ENCODE measurements around the gene NDUFA11.

NDUFA11 gene

DNA sequence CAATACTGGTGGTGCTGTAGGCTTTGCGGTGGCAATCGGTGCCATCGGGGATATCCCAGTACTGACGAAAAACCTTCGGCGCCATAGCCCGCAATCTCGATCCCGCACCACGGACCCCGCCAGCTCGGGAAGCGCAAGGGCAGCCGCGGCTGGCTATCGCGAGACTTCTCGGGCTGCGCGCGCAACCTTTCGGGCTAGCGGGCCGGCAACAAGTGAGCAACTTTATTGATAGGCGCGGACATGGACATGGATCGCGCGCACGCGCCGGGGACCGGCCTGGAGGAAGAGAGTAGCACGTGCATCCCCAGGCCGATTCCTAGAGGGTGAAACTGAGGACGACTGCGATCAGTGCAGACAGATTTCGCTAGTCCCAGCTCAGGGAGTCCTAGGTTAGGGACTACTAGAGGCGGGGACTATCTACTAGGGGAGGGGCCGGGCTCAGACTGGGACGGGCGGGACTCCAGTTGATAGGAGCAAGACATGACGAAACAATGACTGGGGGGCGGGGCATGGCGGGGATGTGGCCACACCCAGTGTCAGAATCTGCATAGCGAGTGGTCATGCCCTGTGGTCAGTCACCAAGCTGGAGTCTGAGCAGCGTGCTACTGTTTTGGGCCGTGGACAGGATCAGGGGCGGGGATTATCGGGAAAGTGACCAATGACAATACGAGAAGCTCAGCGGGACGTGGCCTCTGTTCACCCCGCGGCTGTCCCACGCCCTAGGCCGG is at the start of gene NDUFA11:
TSS of gene NDUFA11 (minus strand) at position 167 of the 728 bp plus-strand sequence. CDS start at position 85, 82 bp downstream.
- TF ChIP-seq, protein P1, sequence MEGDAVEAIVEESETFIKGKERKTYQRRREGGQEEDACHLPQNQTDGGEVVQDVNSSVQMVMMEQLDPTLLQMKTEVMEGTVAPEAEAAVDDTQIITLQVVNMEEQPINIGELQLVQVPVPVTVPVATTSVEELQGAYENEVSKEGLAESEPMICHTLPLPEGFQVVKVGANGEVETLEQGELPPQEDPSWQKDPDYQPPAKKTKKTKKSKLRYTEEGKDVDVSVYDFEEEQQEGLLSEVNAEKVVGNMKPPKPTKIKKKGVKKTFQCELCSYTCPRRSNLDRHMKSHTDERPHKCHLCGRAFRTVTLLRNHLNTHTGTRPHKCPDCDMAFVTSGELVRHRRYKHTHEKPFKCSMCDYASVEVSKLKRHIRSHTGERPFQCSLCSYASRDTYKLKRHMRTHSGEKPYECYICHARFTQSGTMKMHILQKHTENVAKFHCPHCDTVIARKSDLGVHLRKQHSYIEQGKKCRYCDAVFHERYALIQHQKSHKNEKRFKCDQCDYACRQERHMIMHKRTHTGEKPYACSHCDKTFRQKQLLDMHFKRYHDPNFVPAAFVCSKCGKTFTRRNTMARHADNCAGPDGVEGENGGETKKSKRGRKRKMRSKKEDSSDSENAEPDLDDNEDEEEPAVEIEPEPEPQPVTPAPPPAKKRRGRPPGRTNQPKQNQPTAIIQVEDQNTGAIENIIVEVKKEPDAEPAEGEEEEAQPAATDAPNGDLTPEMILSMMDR (IDR thresholded peaks at IDR 0.05) = no peak

DNA sequence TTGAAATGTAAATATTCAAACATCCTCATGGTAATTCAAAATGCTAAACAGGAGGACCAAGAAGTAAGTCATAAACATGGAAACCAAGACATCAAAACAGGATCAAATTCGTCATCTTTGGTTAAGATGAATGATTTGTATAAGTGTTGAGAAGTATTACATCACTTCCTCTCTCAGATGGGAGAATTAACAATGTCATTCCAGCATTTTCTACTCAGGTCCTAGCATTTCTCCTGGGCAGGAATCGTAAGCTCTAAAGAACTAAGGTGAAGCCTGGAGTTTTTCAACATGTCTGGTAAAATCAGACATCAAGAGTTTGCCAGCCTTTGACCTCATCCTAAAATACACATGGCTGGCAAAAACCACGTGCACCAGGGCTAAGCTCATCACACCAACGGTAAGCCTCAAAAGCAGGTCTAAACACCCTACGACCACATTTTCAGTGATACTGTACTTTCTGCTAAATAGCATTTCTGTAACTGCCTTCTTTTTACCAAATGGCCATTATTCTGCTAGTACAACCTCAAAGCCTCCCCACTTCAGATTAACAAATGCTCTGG is 49.5 kb upstream of the NDUFA11 start:
- TF ChIP-seq, protein P1 (IDR thresholded peaks at IDR 0.05) = no peak

DNA sequence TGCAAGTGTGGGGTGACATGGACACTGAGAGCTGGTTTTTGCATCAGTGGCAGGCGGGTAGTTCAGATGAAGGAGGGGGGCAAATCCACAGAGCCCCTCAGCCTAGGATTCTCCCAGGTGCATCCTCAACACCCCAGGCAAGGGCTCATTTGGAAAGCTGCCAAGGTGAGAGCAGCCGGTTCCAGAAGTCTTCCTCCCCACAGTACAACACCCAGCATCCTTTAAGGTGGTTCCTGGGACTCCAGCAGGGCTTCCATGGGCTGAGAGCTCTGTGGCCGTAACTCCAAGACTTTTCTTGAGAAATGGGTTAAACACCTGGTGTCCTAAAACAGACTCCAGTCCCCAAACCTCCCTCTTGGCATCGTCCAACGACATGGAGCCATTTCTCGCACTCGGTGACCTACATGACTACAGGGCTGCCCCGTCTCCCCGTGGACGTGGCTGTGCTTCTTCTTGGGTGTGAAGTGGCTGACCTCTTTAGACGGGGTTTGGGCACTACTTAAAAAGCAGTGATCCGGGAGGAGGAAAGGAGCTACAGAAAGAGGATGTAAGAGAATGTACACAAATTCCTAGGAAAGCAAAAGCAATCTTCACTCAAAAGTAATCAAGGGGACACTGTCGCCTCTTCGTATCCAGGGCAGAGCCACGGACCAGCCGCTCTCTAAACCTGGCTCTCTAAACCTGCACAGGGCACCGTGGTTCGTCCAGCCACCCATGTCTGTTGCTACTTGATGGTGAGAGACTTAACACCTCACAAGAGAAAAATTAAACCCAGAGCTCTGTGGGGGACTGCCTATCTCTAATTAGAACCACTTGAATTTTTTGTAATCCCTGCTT is 48.8 kb upstream of the NDUFA11 start:
- TF ChIP-seq, protein P1 (IDR thresholded peaks at IDR 0.05) = no peak

DNA sequence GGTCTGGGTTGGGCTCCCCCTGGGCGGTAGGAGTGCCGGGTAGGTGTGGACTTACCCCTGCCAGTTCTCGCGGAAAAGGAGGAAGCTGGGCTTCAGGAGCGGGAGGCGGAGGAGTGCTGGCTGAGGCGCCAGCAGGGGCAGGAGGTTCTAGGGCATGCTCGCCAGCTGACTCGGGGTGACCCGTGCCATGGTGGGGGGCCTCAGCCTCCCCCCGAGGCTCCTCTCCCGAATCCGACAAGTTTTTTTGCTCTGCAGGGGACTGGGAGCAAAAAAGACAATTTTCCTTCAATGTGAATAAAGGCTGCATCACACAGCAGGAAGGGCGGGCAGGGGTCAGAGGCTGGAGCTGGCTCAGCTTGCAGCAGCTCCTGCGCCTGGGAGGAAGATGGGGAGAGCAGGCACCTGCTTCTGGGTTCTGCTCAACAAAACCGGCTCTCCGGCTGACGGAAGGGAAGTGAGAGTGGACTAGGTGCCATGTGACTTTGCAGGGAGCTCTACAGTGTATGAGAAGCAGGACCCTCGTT is 47.8 kb upstream of the NDUFA11 start:
- TF ChIP-seq, protein P1 (IDR thresholded peaks at IDR 0.05) = no peak

DNA sequence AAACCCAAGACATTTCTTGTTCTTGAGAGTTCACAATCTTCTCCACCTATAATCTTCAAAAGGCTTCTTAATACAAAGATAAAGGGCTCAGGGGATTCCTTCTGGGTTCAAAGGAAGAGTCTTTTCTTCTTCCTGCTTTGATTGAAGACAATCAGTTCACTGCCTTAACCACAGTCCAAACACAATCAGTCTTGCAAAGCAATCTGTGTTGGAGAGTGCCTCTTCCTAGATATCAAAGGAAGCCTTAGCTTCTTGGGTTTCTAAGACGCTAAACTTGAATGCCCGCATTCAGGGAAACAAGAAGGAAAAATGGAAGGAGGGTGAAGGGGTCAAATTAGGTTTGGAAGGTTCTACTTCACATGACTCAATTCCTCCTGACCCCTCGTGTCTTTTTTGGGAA is 47.2 kb upstream of the NDUFA11 start:
- TF ChIP-seq, protein P1 (IDR thresholded peaks at IDR 0.05) = no peak

DNA sequence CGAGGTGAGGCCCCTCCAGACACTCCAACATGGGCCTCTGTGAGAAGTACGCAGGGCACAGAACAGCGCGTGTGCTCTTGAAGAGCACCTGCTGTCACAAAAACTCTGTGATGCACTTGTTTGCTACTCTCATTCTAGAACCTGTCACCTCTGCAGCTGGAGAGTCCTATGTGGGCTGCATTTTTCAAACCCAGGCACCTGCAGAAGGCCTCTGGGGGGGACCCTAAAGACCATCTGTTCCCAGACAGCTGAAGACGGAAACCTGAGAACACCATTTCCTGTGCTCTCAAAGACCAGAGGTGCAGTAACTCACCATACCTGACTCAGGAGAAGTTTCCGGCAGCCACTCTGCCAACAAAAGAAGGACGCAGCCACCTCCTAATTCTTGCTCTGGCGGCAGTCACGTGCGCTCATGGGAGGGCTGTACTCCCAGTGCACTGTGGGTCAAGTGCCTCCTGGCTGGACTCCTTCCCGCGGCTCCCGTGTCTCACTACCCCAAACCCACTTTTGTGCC is 46.3 kb upstream of the NDUFA11 start:
- TF ChIP-seq, protein P1 (IDR thresholded peaks at IDR 0.05) = no peak
